Lower leg skin (tissue), 3 donors: Measurements from ENCODE around the gene CDS1.

ENCODE experiments used
- CTCF ChIP-seq, 3 donors: fragments of 450-650 bp; IDR thresholded peaks; one replicate each; pipeline ENCODE4 v1.5.1; 2016; ENCODE audit warnings: antibody characterized with exemption in 3 of 3, mild to moderate bottlenecking in 3 of 3, moderate library complexity in 2 of 3
- POLR2A ChIP-seq, 2 donors: fragments of 450-650 bp; IDR thresholded peaks; one replicate each; pipeline ENCODE4 v1.6.1; 2016 to 2017; ENCODE audit warnings: antibody characterized with exemption in 2 of 2, mild to moderate bottlenecking in 1 of 2, moderate library complexity in 1 of 2

- TF ChIP-seq CTCF (IDR thresholded peaks at IDR 0.05) (no peak), POLR2A (IDR thresholded peaks at IDR 0.05) (no peak)
These were observed 114.2 kb downstream of the CDS1 start for GRCh38 chr4:84697159-84697558.
